Measurements from ENCODE around the gene ZDHHC14.

The ZDHHC14 gene

GRCh38 chr6:157525918-157526425 is 145.0 kb downstream of the ZDHHC14 start:
- no peak for DNase-seq
- Mint-ChIP-seq H3K4me3 (no peak overlapping the region), H3K27me3 (peaks cover 0 to 5% of the 10 kb centered on the region in 2 donors), H3K4me1 (peaks cover 34 to 47% of the 10 kb centered on the region in 2 donors), H3K9me3 (peaks cover 2 to 4% of the 10 kb centered on the region in 2 donors), H3K36me3 (peaks cover 25 to 28% of the 10 kb centered on the region in 2 donors), H3K27ac (no peak overlapping the region)
- ATAC-seq (replicated peaks) = no peak

- Mint-ChIP-seq H3K9me3 (peaks cover 2 to 4% of the 10 kb centered on the region in 2 donors), H3K4me1 (peaks cover 29 to 47% of the 10 kb centered on the region in 2 donors), H3K36me3 (peaks cover 27 to 33% of the 10 kb centered on the region in 2 donors), H3K27ac (no peak overlapping the region), H3K4me3 (no peak overlapping the region), H3K27me3 (peaks cover 0 to 5% of the 10 kb centered on the region in 2 donors)
- ATAC-seq (replicated peaks) (peak; percentile 96), DNase-seq (no peak)
Observed at GRCh38 chr6:157527471-157527907, 146.5 kb downstream of the ZDHHC14 start.

GRCh38 chr6:157528931-157529653 is 148.1 kb downstream of the ZDHHC14 start:
- ATAC-seq (replicated peaks) (peak; percentile 25 to 43), DNase-seq (no peak)

GRCh38 chr6:157529654-157530039 is 148.7 kb downstream of the ZDHHC14 start:
- no peak overlapping the region for H3K27ac Mint-ChIP-seq
- peaks cover 25 to 27% of the 10 kb centered on the region in 2 donors for H3K36me3 Mint-ChIP-seq
- no peak for DNase-seq
- H3K4me1 Mint-ChIP-seq = peaks cover 35 to 57% of the 10 kb centered on the region in 2 donors
- H3K4me3 Mint-ChIP-seq = no peak overlapping the region
- H3K27me3 Mint-ChIP-seq = peaks cover 0 to 5% of the 10 kb centered on the region in 2 donors
- peak in 1 of 2 donors; percentile 8 for ATAC-seq (replicated peaks)
- peaks cover 2 to 4% of the 10 kb centered on the region in 2 donors for H3K9me3 Mint-ChIP-seq

More at GRCh38 chr6:157528931-157529653, 148.1 kb downstream of the ZDHHC14 start:
- Mint-ChIP-seq H3K4me3 (no peak overlapping the region), H3K27ac (no peak overlapping the region), H3K36me3 (peaks cover 25 to 27% of the 10 kb centered on the region in 2 donors), H3K4me1 (peaks cover 35 to 55% of the 10 kb centered on the region in 2 donors), H3K9me3 (peaks cover 2 to 4% of the 10 kb centered on the region in 2 donors), H3K27me3 (peaks cover 0 to 5% of the 10 kb centered on the region in 2 donors)

- DNase-seq (no peak), ATAC-seq (replicated peaks) (no peak)
- peaks cover 25 to 28% of the 10 kb centered on the region in 2 donors for H3K36me3 Mint-ChIP-seq
- peaks cover 37 to 62% of the 10 kb centered on the region in 2 donors for H3K4me1 Mint-ChIP-seq
- H3K27me3 Mint-ChIP-seq = peaks cover 0 to 5% of the 10 kb centered on the region in 2 donors
- H3K9me3 Mint-ChIP-seq = peaks cover 2 to 4% of the 10 kb centered on the region in 2 donors
- no peak overlapping the region for H3K27ac Mint-ChIP-seq
- H3K4me3 Mint-ChIP-seq = no peak overlapping the region
Observed at GRCh38 chr6:157530126-157530525, 149.1 kb downstream of the ZDHHC14 start.

- H3K36me3 Mint-ChIP-seq = peaks cover 25 to 32% of the 10 kb centered on the region in 2 donors
- peaks cover 0 to 3% of the 10 kb centered on the region in 2 donors for H3K27me3 Mint-ChIP-seq
- H3K4me1 Mint-ChIP-seq = peaks cover 42 to 65% of the 10 kb centered on the region in 2 donors
Observed at GRCh38 chr6:157530724-157531168, 149.8 kb downstream of the ZDHHC14 start.

GRCh38 chr6:157531169-157531985 is 150.4 kb downstream of the ZDHHC14 start:
- Mint-ChIP-seq H3K27ac (no peak overlapping the region), H3K9me3 (peaks cover 2 to 4% of the 10 kb centered on the region in 2 donors), H3K4me1 (peaks cover 43 to 65% of the 10 kb centered on the region in 2 donors), H3K4me3 (no peak overlapping the region), H3K27me3 (no peaks in the 10 kb centered on the region), H3K36me3 (peaks cover 21 to 27% of the 10 kb centered on the region in 2 donors)
- DNase-seq (no peak), ATAC-seq (replicated peaks) (no peak)

More at GRCh38 chr6:157530724-157531168, 149.8 kb downstream of the ZDHHC14 start:
- Mint-ChIP-seq H3K4me3 (no peak overlapping the region), H3K9me3 (peaks cover 2 to 4% of the 10 kb centered on the region in 2 donors), H3K27ac (no peak overlapping the region)
- ATAC-seq (replicated peaks) (no peak), DNase-seq (no peak)

GRCh38 chr6:157531986-157532365 is 151.0 kb downstream of the ZDHHC14 start:
- Mint-ChIP-seq H3K27ac (no peak overlapping the region), H3K27me3 (no peaks in the 10 kb centered on the region), H3K4me3 (no peak overlapping the region), H3K36me3 (peaks cover 18 to 22% of the 10 kb centered on the region in 2 donors), H3K9me3 (peaks cover 2 to 4% of the 10 kb centered on the region in 2 donors), H3K4me1 (peaks cover 38 to 67% of the 10 kb centered on the region in 2 donors)
- ATAC-seq (replicated peaks) (no peak), DNase-seq (no peak)

GRCh38 chr6:157533048-157533871 is 152.3 kb downstream of the ZDHHC14 start:
- Mint-ChIP-seq H3K4me1 (peaks cover 33 to 66% of the 10 kb centered on the region in 2 donors), H3K27ac (no peak overlapping the region), H3K9me3 (no peaks in the 10 kb centered on the region), H3K27me3 (no peaks in the 10 kb centered on the region), H3K4me3 (no peak overlapping the region), H3K36me3 (peaks cover 5 to 10% of the 10 kb centered on the region in 2 donors)
- no peak for ATAC-seq (replicated peaks)
- DNase-seq = no peak

GRCh38 chr6:157534134-157534871 is 153.3 kb downstream of the ZDHHC14 start:
- H3K4me1 Mint-ChIP-seq = peaks cover 39 to 69% of the 10 kb centered on the region in 2 donors
- no peak for DNase-seq
- no peak overlapping the region for H3K27ac Mint-ChIP-seq
- no peak for ATAC-seq (replicated peaks)
- H3K9me3 Mint-ChIP-seq = peaks cover 0 to 2% of the 10 kb centered on the region in 2 donors
- no peak overlapping the region for H3K4me3 Mint-ChIP-seq
- H3K27me3 Mint-ChIP-seq = no peaks in the 10 kb centered on the region
- H3K36me3 Mint-ChIP-seq = peaks cover 7 to 17% of the 10 kb centered on the region in 2 donors

- Mint-ChIP-seq H3K27ac (no peak overlapping the region), H3K4me1 (peaks cover 43 to 71% of the 10 kb centered on the region in 2 donors), H3K36me3 (peaks cover 7 to 17% of the 10 kb centered on the region in 2 donors), H3K9me3 (peaks cover 0 to 2% of the 10 kb centered on the region in 2 donors), H3K4me3 (no peak overlapping the region), H3K27me3 (no peaks in the 10 kb centered on the region)
- DNase-seq (no peak), ATAC-seq (replicated peaks) (no peak)
Observed at GRCh38 chr6:157534977-157535339, 154.0 kb downstream of the ZDHHC14 start.

- Mint-ChIP-seq H3K27me3 (no peaks in the 10 kb centered on the region), H3K27ac (peak overlapping the region; percentile 20), H3K9me3 (peaks cover 0 to 2% of the 10 kb centered on the region in 2 donors), H3K4me3 (peak overlapping the region in 1 of 2 donors; percentile 8), H3K4me1 (peaks cover 44 to 77% of the 10 kb centered on the region in 2 donors), H3K36me3 (peaks cover 7 to 17% of the 10 kb centered on the region in 2 donors)
- DNase-seq = no peak
- peak; percentile 76 to 80 for ATAC-seq (replicated peaks)
Observed at GRCh38 chr6:157535340-157536222, 154.6 kb downstream of the ZDHHC14 start.

Data from stimulated activated naive B cell treated with anti-CD40 and anti-IgM and Interleukin-4, amounts not matched to agents 10 μg/mL and 1 μg/mL and 100 μg/mL, for 72 hours (primary cell).